K562 (cell line): ENCODE measurements around the gene MRM3. TPM values are rescaled to one million over a fixed set of nuclear protein-coding genes. Genes with fewer than 3 reads are reported as not detected.

Source experiments
- C11orf30 ChIP-seq: fragments of 450-650 bp; IDR thresholded peaks from 2 replicates; pipeline ENCODE4 v1.6.1; 2016; ENCODE audit warnings: low read depth, mild to moderate bottlenecking
- CBX8 ChIP-seq: fragments of 200-600 bp; sonication (generic); IDR thresholded peaks from 2 replicates; pipeline ENCODE4 v1.6.1; 2012; ENCODE audit warnings: borderline replicate concordance, mixed run types, low read depth, mild to moderate bottlenecking, moderate library complexity, mixed read lengths, low read length, control low read depth, inconsistent platforms; ENCODE audit not compliant: poor library complexity, severe bottlenecking; ENCODE audit errors: extremely low read depth
- CEBPG ChIP-seq, 3 experiments: fragments of 200-800 bp in 1 of 3; sonication (Bioruptor generic) in 1 of 3; sonication (generic) in 1 of 3; formaldehyde crosslinking in 1 of 3; IDR thresholded peaks in 2 of 3; conservative IDR thresholded peaks in 1 of 3; 2 replicates each; pipeline versions ENCODE4 v1.6.1 to v1.8.0; 2016 to 2022; ENCODE audit warnings: missing compliant biosample characterization in 2 of 3, missing genetic modification characterization in 2 of 3, mild to moderate bottlenecking in 1 of 3, missing genetic modification reagents in 1 of 3
- CREM ChIP-seq: IDR thresholded peaks from 2 replicates; pipeline ENCODE4 v1.6.1; 2014; ENCODE audit warnings: antibody characterized with exemption, low read depth
- DPF2 ChIP-seq: fragments of 450-650 bp; IDR thresholded peaks from 2 replicates; pipeline ENCODE4 v1.6.1; 2016
- E2F4 ChIP-seq: sonication (generic); formaldehyde crosslinking; IDR thresholded peaks from 2 replicates; pipeline ENCODE4 v1.8.0; 2022; ENCODE audit warnings: mild to moderate bottlenecking, low read depth, missing genetic modification reagents
- ESRRA ChIP-seq: fragments of 450-650 bp; IDR thresholded peaks from 2 replicates; pipeline ENCODE4 v1.6.1; 2014; ENCODE audit warnings: low read depth, mild to moderate bottlenecking, moderate library complexity, borderline replicate concordance
- FOSL1 ChIP-seq: fragments of 200-800 bp; sonication (Bioruptor generic); conservative IDR thresholded peaks from 2 replicates; pipeline ENCODE4 v1.6.1; 2016; ENCODE audit warnings: missing genetic modification characterization, missing compliant biosample characterization
- KDM5B ChIP-seq: fragments of 200-600 bp; sonication (generic); IDR thresholded peaks from 2 replicates; pipeline ENCODE4 v1.6.1; 2012; ENCODE audit warnings: low read depth, mild to moderate bottlenecking, moderate library complexity, low read length, control low read depth, inconsistent platforms; ENCODE audit not compliant: insufficient replicate concordance
- MYC ChIP-seq, 2 experiments: fragments of 250-450 bp in 1 of 2; sonication (Bioruptor Pico) in 1 of 2; IDR thresholded peaks; 2 replicates each; pipeline versions ENCODE4 v1.5.1 to v1.6.1; 2012 to 2021; ENCODE audit warnings: low read depth in 2 of 2, borderline replicate concordance in 1 of 2, improper control_type of control experiment in 1 of 2, low read length in 1 of 2, mild to moderate bottlenecking in 1 of 2, moderate library complexity in 1 of 2
- NCOA1 ChIP-seq: fragments of 450-650 bp; IDR thresholded peaks from 2 replicates; pipeline ENCODE4 v1.6.1; 2016; ENCODE audit warnings: low read depth
- NFYB ChIP-seq: IDR thresholded peaks from 2 replicates; pipeline ENCODE4 v1.6.1; 2011; ENCODE audit warnings: mild to moderate bottlenecking, moderate library complexity; ENCODE audit not compliant: insufficient read length; ENCODE audit errors: extremely low read depth
- POLR2AphosphoS5 ChIP-seq: IDR thresholded peaks from 2 replicates; pipeline ENCODE4 v1.6.1; 2011; ENCODE audit warnings: mild to moderate bottlenecking, low read depth, low read length, moderate library complexity; ENCODE audit not compliant: control insufficient read depth, insufficient read depth
- PRMT5 ChIP-seq: sonication (generic); formaldehyde crosslinking; IDR thresholded peaks from 2 replicates; pipeline ENCODE4 v1.5.0; 2020; ENCODE audit warnings: missing genetic modification reagents
- TFE3 ChIP-seq: fragments of 450-650 bp; formaldehyde crosslinking; IDR thresholded peaks from 2 replicates; pipeline ENCODE4 v1.4.0; 2020; ENCODE audit warnings: mild to moderate bottlenecking, mixed read lengths
- ZNF146 ChIP-seq: IDR thresholded peaks from one replicate; pipeline ENCODE4 v1.6.1; 2018; ENCODE audit warnings: missing compliant biosample characterization; ENCODE audit not compliant: unreplicated experiment
- polyA plus RNA-seq, 8 experiments: library from polyadenylated mRNA; depleted of rRNA in 4 of 8; stranded (reverse) in 5 of 8; unstranded in 3 of 8; fragments of >200 nt; fragmentation: Nextera tagmentation in 2 of 8; fragmentation: Illumina TruSeq in 1 of 8; extraction: Ambion mirVana in 2 of 8; extraction: Trizol in 1 of 8; gene quantifications; 2 replicates each; pipeline versions ENCODE4 v1.2.1 to v1.2.3, GENCODE V29; 2011 to 2014; ENCODE audit warnings: inconsistent platforms in 1 of 8, missing spikeins in 1 of 8
- total RNA-seq, 7 experiments: library from RNA; depleted of rRNA in 6 of 7; stranded (reverse); fragments of >200 nt in 6 of 7; fragmentation: Illumina TruSeq in 2 of 7; extraction: Trizol in 2 of 7; gene quantifications; 2 replicates each; pipeline versions ENCODE4 v1.2.1 to v1.2.3, GENCODE V29; 2011 to 2021; ENCODE audit warnings: low replicate concordance in 1 of 7
- TF ChIP-seq, protein P1 (sequence below): fragments of 250-450 bp; sonication (Bioruptor Pico); IDR thresholded peaks from 2 replicates; pipeline ENCODE4 v1.9.0; 2021; ENCODE audit warnings: mild to moderate bottlenecking, inconsistent platforms
- TF ChIP-seq, protein P2 (sequence below), 2 experiments: fragments of 450-650 bp in 1 of 2; sonication (generic) in 1 of 2; formaldehyde crosslinking in 1 of 2; IDR thresholded peaks in 1 of 2; conservative IDR thresholded peaks in 1 of 2; 2 replicates each; pipeline versions ENCODE4 v1.6.1 to v1.8.1; 2016 to 2023; ENCODE audit warnings: mild to moderate bottlenecking in 2 of 2, moderate library complexity in 2 of 2, inconsistent platforms in 1 of 2, missing genetic modification reagents in 1 of 2

MRM3 gene
- total and polyA plus RNA-seq, 9 of the 15 experiments (the other 6 are each of a cell fraction or from before 2014, with no cell fraction given), result 2.4 to 24.8 (median 18.3) TPM

GRCh38 chr17:781805-782731, at the start of gene MRM3, which contains the start of gene GLOD4 (continued):
- TF ChIP-seq CREM (peak; percentile 100), POLR2AphosphoS5 (peak; percentile 68), C11orf30 (peak; percentile 99), E2F4 (CRISPR knock-in tag) (peak; percentile 83), TFE3 (CRISPR knock-in tag) (no peak), NCOA1 (no peak), FOSL1 (0 out of 2 replicates have a peak, but pooled peaks have one; percentile 24), DPF2 (no peak), CEBPG (CRISPR knock-in tag; IDR thresholded peaks at IDR 0.05) (0 out of 2 replicates have a peak, but pooled peaks have one; percentile 23), CEBPG (tag; conservative IDR thresholded peaks at IDR 0.05 in 1 of 2, IDR thresholded peaks at IDR 0.05 in 1 of 2) (no peak), NFYB (no peak), MYC (IDR thresholded peaks at IDR 0.05; ENCODE audit: low read depth, low read length) (peak; percentile 92), MYC (CRISPR knock-in tag; IDR thresholded peaks at IDR 0.05; ENCODE audit: borderline replicate concordance, low read depth) (peak; percentile 73), CBX8 (no peak), KDM5B (peak; percentile 57), ESRRA (peak; percentile 49; the same call in 1 of the 2 replicates), PRMT5 (no peak), ZNF146 (no peak)
- TF ChIP-seq, protein P1, sequence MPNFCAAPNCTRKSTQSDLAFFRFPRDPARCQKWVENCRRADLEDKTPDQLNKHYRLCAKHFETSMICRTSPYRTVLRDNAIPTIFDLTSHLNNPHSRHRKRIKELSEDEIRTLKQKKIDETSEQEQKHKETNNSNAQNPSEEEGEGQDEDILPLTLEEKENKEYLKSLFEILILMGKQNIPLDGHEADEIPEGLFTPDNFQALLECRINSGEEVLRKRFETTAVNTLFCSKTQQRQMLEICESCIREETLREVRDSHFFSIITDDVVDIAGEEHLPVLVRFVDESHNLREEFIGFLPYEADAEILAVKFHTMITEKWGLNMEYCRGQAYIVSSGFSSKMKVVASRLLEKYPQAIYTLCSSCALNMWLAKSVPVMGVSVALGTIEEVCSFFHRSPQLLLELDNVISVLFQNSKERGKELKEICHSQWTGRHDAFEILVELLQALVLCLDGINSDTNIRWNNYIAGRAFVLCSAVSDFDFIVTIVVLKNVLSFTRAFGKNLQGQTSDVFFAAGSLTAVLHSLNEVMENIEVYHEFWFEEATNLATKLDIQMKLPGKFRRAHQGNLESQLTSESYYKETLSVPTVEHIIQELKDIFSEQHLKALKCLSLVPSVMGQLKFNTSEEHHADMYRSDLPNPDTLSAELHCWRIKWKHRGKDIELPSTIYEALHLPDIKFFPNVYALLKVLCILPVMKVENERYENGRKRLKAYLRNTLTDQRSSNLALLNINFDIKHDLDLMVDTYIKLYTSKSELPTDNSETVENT, result peak; percentile 10; the same call in 1 of the 2 replicates
- TF ChIP-seq, protein P2, sequence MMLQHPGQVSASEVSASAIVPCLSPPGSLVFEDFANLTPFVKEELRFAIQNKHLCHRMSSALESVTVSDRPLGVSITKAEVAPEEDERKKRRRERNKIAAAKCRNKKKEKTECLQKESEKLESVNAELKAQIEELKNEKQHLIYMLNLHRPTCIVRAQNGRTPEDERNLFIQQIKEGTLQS (IDR thresholded peaks at IDR 0.05), result peak; percentile 83
- TF ChIP-seq, protein P2 (CRISPR knock-in tag; conservative IDR thresholded peaks at IDR 0.05), result no peak
